Progenitor cell of endocrine pancreas (in vitro differentiated cells): ENCODE data around the gene DCDC2. TPM values are rescaled to one million over a fixed set of nuclear protein-coding genes. Genes with fewer than 3 reads are reported as not detected.
"Not testable (repeated sequence)": the region's sequence is repeated elsewhere in the genome, so short reads cannot be mapped to it uniquely, and the experiment has no call there.

Experiments
- DNase-seq: peaks from one replicate; pipeline ENCODE4 v3.0.0; 2021; ENCODE audit warnings: low spot score; ENCODE audit not compliant: unreplicated experiment
- H3K27ac Mint-ChIP-seq: 2 replicates; pipeline ENCODE4 v1.8.0; 2021; ENCODE audit warnings: mild to moderate bottlenecking, moderate library complexity, mixed read lengths
- H3K27me3 Mint-ChIP-seq: 2 replicates; pipeline ENCODE4 v1.8.0; 2021; ENCODE audit warnings: mixed read lengths
- H3K36me3 Mint-ChIP-seq: 2 replicates; pipeline ENCODE4 v1.8.0; 2022; ENCODE audit warnings: mixed read lengths; ENCODE audit not compliant: insufficient read depth
- H3K4me1 Mint-ChIP-seq: 2 replicates; pipeline ENCODE4 v1.8.0; 2021; ENCODE audit warnings: low read depth, mixed read lengths
- H3K4me3 Mint-ChIP-seq: 2 replicates; pipeline ENCODE4 v1.8.0; 2021; ENCODE audit warnings: low read depth, mild to moderate bottlenecking, moderate library complexity, mixed read lengths
- H3K9me3 Mint-ChIP-seq: 2 replicates; pipeline ENCODE4 v1.8.0; 2021; ENCODE audit warnings: low read depth, mixed read lengths
- total RNA-seq: library from RNA; stranded (reverse); gene quantifications from 2 replicates; pipeline ENCODE4 v1.2.1, GENCODE V29; 2021
- TF ChIP-seq, protein P1 (sequence below): fragments of 200-600 bp; sonication (generic); IDR thresholded peaks from one replicate; pipeline ENCODE4 v1.5.0; 2021; ENCODE audit warnings: antibody characterized with exemption, mild to moderate bottlenecking; ENCODE audit not compliant: unreplicated experiment

Gene DCDC2
- total RNA-seq, 1 donor from 2014 or later = 22.2 TPM

DNA sequence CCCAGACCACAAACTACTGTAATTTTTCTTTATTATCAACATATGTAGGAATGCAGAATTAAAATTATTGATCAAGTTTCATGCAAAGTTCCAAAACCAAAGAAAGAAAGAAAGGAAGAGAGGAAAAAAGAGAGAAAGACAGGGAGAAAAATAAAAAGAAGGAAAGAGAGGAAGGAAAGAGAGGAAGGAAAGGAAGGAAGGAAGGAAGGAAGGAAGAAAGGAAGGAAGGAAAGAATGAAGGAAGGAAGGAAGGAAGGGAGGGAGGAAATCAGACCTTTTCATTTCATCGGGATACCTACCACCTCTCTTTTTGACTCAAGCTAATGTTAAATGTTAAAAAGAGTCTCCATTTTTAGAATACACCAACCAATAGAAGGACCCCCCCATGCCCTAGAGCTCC, 31.9 kb downstream of the DCDC2 start:
- Mint-ChIP-seq H3K27ac (no peak overlapping the region), H3K27me3 (no peaks in the 10 kb centered on the region), H3K4me1 (peaks cover 52% of the 10 kb centered on the region), H3K4me3 (no peak overlapping the region), H3K36me3 (peaks cover 3% of the 10 kb centered on the region), H3K9me3 (peaks cover 4% of the 10 kb centered on the region)
- TF ChIP-seq, protein P1, sequence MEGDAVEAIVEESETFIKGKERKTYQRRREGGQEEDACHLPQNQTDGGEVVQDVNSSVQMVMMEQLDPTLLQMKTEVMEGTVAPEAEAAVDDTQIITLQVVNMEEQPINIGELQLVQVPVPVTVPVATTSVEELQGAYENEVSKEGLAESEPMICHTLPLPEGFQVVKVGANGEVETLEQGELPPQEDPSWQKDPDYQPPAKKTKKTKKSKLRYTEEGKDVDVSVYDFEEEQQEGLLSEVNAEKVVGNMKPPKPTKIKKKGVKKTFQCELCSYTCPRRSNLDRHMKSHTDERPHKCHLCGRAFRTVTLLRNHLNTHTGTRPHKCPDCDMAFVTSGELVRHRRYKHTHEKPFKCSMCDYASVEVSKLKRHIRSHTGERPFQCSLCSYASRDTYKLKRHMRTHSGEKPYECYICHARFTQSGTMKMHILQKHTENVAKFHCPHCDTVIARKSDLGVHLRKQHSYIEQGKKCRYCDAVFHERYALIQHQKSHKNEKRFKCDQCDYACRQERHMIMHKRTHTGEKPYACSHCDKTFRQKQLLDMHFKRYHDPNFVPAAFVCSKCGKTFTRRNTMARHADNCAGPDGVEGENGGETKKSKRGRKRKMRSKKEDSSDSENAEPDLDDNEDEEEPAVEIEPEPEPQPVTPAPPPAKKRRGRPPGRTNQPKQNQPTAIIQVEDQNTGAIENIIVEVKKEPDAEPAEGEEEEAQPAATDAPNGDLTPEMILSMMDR = no peak
- no peak for DNase-seq

- no peaks in the 10 kb centered on the region for H3K27me3 Mint-ChIP-seq
- no peak overlapping the region for H3K4me3 Mint-ChIP-seq
Measured at GRCh38 chr6:24324617-24325016, 33.2 kb downstream of the DCDC2 start.

DNA sequence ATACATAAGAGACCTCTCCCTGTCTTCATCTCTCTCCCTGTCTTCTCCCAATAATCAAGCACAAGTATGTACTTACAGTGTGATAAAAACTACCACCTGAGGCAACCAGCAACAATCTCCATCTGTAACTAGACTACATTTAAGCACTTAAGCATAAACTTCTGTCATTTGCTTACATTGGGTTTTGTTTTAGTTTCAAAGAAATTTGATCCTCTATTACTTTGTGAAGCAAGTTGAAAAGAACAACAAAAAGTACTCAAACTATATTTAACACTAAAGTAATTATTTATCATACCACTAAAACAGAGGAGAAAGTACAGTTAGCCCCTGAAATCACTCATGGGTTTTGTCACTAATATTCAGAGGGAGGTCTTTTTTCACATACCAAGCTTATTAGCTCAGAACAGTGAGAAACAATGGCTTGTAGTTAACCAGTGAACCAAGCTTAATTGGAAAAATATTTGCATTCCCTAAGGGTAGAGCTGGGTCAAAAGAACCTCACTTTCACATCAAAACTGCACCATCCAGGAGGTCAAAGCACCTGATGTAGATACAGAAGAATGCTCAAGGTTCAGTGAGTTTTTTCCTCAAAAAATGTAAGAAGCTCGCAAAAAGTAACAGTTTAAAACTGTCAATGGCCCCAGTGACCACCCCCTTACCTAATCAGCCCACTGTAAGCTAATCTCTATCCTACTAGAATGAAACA, 34.1 kb downstream of the DCDC2 start:
- H3K4me3 Mint-ChIP-seq = no peak overlapping the region
- peak overlapping the region; percentile 75 for H3K27ac Mint-ChIP-seq
- peaks cover 4% of the 10 kb centered on the region for H3K9me3 Mint-ChIP-seq
- peaks cover 4% of the 10 kb centered on the region for H3K36me3 Mint-ChIP-seq
- no peak for DNase-seq
- H3K27me3 Mint-ChIP-seq = no peaks in the 10 kb centered on the region
- TF ChIP-seq, protein P1 = no peak
- peaks cover 31% of the 10 kb centered on the region for H3K4me1 Mint-ChIP-seq

More at GRCh38 chr6:24324617-24325016, 33.2 kb downstream of the DCDC2 start:
- Mint-ChIP-seq H3K4me1 (peaks cover 39% of the 10 kb centered on the region), H3K27ac (peak overlapping the region; percentile 92), H3K9me3 (peaks cover 4% of the 10 kb centered on the region), H3K36me3 (peaks cover 4% of the 10 kb centered on the region)
- no peak for DNase-seq
- TF ChIP-seq, protein P1 = no peak

DNA sequence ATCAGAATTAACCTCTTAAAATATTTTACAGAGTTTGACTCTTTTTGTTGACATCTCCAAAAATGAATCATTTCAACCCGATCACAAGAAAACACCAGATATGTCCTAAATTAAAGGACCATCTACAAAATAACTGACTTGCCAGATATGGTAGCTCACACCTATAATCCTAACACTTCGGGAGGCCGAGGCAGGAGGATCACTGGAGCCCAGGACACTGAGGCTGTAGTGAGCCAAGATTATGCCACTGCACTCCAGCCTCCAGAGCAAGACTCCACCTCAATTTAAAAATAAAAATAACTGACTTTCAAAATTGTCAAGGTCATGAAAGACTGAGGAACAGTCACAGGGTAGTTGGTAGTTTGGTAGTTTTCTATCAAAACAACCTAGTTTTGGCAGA, 34.9 kb downstream of the DCDC2 start:
- no peak overlapping the region for H3K4me3 Mint-ChIP-seq
- TF ChIP-seq, protein P1 = no peak
- H3K4me1 Mint-ChIP-seq = peaks cover 27% of the 10 kb centered on the region
- H3K9me3 Mint-ChIP-seq = peaks cover 7% of the 10 kb centered on the region
- peak overlapping the region; percentile 75 for H3K27ac Mint-ChIP-seq
- no peak for DNase-seq
- H3K27me3 Mint-ChIP-seq = no peaks in the 10 kb centered on the region
- peaks cover 7% of the 10 kb centered on the region for H3K36me3 Mint-ChIP-seq

DNA sequence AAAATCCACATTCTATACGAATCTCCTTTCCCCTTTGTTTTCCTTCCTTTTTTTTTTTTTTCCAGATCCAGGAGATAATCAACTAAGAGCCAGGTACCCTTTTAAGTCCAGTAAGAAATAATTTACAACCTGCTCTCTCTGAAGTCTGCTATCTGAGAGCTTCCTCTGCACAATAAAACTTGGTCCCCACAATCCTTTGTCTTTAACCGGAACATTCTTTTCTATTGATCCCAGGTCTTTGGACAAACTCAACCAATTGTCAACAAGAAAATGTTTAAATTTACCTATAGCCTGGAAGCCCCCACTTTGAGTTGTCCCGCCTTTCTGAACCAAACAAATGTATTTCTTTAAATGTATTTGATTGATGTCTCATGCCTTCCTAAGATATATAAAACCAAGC, 35.4 kb downstream of the DCDC2 start:
- Mint-ChIP-seq H3K4me3 (peak overlapping the region; percentile 8), H3K4me1 (peaks cover 27% of the 10 kb centered on the region), H3K27ac (peak overlapping the region; percentile 75)
- H3K9me3 Mint-ChIP-seq, DNase-seq, H3K27me3 Mint-ChIP-seq, H3K36me3 Mint-ChIP-seq: not testable (repeated sequence)
